GM19240 (cell line): ENCODE measurements around the gene PRRX1.

Experiments
- DNase-seq: peaks from one replicate; pipeline ENCODE4 v3.0.0; 2011; ENCODE audit warnings: low spot score; ENCODE audit not compliant: insufficient read length

Gene PRRX1

GRCh38 chr1:170720661-170721060 lies 56.7 kb downstream of the PRRX1 start:
- DNase-seq, result no peak

- no peak for DNase-seq
Measured at GRCh38 chr1:170721621-170722020, 57.7 kb downstream of the PRRX1 start.

- DNase-seq, result no peak
Measured at GRCh38 chr1:170723518-170723917, 59.6 kb downstream of the PRRX1 start.

- no peak for DNase-seq
Measured at GRCh38 chr1:170725326-170725725, 61.4 kb downstream of the PRRX1 start.

- no peak for DNase-seq
Measured at GRCh38 chr1:170727963-170728362, 64.0 kb downstream of the PRRX1 start.

- DNase-seq, result no peak
Measured at GRCh38 chr1:170729225-170730002, 65.5 kb downstream of the PRRX1 start.

- DNase-seq, result no peak
Measured at GRCh38 chr1:170730014-170730413, 66.1 kb downstream of the PRRX1 start.

- DNase-seq, result no peak
Measured at GRCh38 chr1:170730438-170730837, 66.5 kb downstream of the PRRX1 start.

- DNase-seq, result no peak
Measured at GRCh38 chr1:170731566-170732251, 67.8 kb downstream of the PRRX1 start.

GRCh38 chr1:170732252-170732588 lies 68.3 kb downstream of the PRRX1 start:
- no peak for DNase-seq

GRCh38 chr1:170734412-170735175 lies 70.7 kb downstream of the PRRX1 start:
- no peak for DNase-seq

GRCh38 chr1:170735366-170736263 lies 71.7 kb downstream of the PRRX1 start:
- DNase-seq, result no peak

- no peak for DNase-seq
Measured at GRCh38 chr1:170739803-170740202, 75.9 kb downstream of the PRRX1 start.

GRCh38 chr1:170741678-170742077 lies 77.7 kb downstream of the PRRX1 start:
- DNase-seq, result no peak

GRCh38 chr1:170742600-170742999 lies 78.7 kb downstream of the PRRX1 start:
- DNase-seq, result no peak

GRCh38 chr1:170743083-170743482 lies 79.2 kb downstream of the PRRX1 start:
- no peak for DNase-seq

- DNase-seq, result no peak
Measured at GRCh38 chr1:170749549-170749948, 85.6 kb downstream of the PRRX1 start.

GRCh38 chr1:170749959-170750358 lies 86.0 kb downstream of the PRRX1 start:
- DNase-seq, result no peak

GRCh38 chr1:170755795-170756194 lies 91.9 kb downstream of the PRRX1 start:
- no peak for DNase-seq

- no peak for DNase-seq
Measured at GRCh38 chr1:170758992-170759391, 95.1 kb downstream of the PRRX1 start.

GRCh38 chr1:170765279-170765678 lies 101.3 kb downstream of the PRRX1 start:
- DNase-seq, result no peak
